GM18951 (cell line): ENCODE measurements around the gene NKX1-1.

Source experiments
- POLR2A ChIP-seq: IDR thresholded peaks from 4 replicates; pipeline ENCODE4 v1.6.1; 2011; ENCODE audit warnings: mild to moderate bottlenecking; ENCODE audit not compliant: insufficient read length, insufficient read depth; ENCODE audit errors: extremely low read depth
- in situ Hi-C: fragments of 300-500 bp; cut with MboI; formaldehyde crosslinking; loops from one replicate; pipeline ENCODE4 v1.12.0; 2022; ENCODE audit warnings: low sequenced_read_pairs, mixed read lengths, inconsistent platforms; ENCODE audit not compliant: unreplicated experiment

The NKX1-1 gene

GRCh38 chr4:1381181-1381621 lies 25.0 kb downstream of the NKX1-1 start:
- in situ Hi-C loops, result no loop called here
- TF ChIP-seq POLR2A, result no peak

GRCh38 chr4:1380368-1381151 lies 25.7 kb downstream of the NKX1-1 start:
- TF ChIP-seq POLR2A, result no peak
- in situ Hi-C loops, result no loop called here

GRCh38 chr4:1379801-1380331 lies 26.4 kb downstream of the NKX1-1 start:
- no peak for TF ChIP-seq POLR2A

GRCh38 chr4:1379351-1379781 lies 26.9 kb downstream of the NKX1-1 start:
- TF ChIP-seq POLR2A, result no peak
- in situ Hi-C loops, result no loop called here

More at GRCh38 chr4:1379801-1380331, 26.4 kb downstream of the NKX1-1 start:
- in situ Hi-C loops, result no loop called here

GRCh38 chr4:1378559-1379231 lies 27.5 kb downstream of the NKX1-1 start:
- in situ Hi-C loops, result no loop called here
- no peak for TF ChIP-seq POLR2A

- no peak for TF ChIP-seq POLR2A
- in situ Hi-C loops, result no loop called here
Measured at GRCh38 chr4:1377606-1378261, 28.5 kb downstream of the NKX1-1 start.

- TF ChIP-seq POLR2A, result no peak
- in situ Hi-C loops, result no loop called here
Measured at GRCh38 chr4:1376841-1377605, 29.2 kb downstream of the NKX1-1 start.

- no peak for TF ChIP-seq POLR2A
- in situ Hi-C loops, result no loop called here
Measured at GRCh38 chr4:1376391-1376840, 29.8 kb downstream of the NKX1-1 start.

- no peak for TF ChIP-seq POLR2A
- in situ Hi-C loops, result no loop called here
Measured at GRCh38 chr4:1375761-1376322, 30.4 kb downstream of the NKX1-1 start.

GRCh38 chr4:1375051-1375721 lies 31.1 kb downstream of the NKX1-1 start:
- TF ChIP-seq POLR2A, result no peak
- in situ Hi-C loops, result no loop called here

- in situ Hi-C loops, result no loop called here
- no peak for TF ChIP-seq POLR2A
Measured at GRCh38 chr4:1374706-1375045, 31.6 kb downstream of the NKX1-1 start.
